ENCODE data around the gene PWP2. TPM values are rescaled to one million over a fixed set of nuclear protein-coding genes. Genes with fewer than 3 reads are reported as not detected.

The PWP2 gene
- total RNA-seq, 2 donors from 2014 or later = 10.9 to 13.0 TPM

- no peak for TF ChIP-seq CTCF (IDR thresholded peaks at IDR 0.05)
- peaks cover 0 to 6% of the 10 kb centered on the region in 2 donors for H3K4me1 ChIP-seq (ENCODE audit: control insufficient read depth in 1 of 2, low read depth in 2 of 2)
- H3K9me3 ChIP-seq = no peaks in the 10 kb centered on the region
- H3K4me3 ChIP-seq = no peak overlapping the region
- no peaks in the 10 kb centered on the region for H3K27me3 ChIP-seq (replicated peaks; ENCODE audit: insufficient read depth)
- ATAC-seq (ENCODE audit: insufficient number of reproducible peaks, low FRiP score, low read depth) = no peak
- peaks cover 47% of the 10 kb centered on the region for H3K36me3 ChIP-seq
- no peak for DNase-seq (ENCODE audit: low spot score)
- no peak overlapping the region for H3K27ac ChIP-seq
These were observed 18.8 kb upstream of the PWP2 start for GRCh38 chr21:44088401-44088780.

DNA sequence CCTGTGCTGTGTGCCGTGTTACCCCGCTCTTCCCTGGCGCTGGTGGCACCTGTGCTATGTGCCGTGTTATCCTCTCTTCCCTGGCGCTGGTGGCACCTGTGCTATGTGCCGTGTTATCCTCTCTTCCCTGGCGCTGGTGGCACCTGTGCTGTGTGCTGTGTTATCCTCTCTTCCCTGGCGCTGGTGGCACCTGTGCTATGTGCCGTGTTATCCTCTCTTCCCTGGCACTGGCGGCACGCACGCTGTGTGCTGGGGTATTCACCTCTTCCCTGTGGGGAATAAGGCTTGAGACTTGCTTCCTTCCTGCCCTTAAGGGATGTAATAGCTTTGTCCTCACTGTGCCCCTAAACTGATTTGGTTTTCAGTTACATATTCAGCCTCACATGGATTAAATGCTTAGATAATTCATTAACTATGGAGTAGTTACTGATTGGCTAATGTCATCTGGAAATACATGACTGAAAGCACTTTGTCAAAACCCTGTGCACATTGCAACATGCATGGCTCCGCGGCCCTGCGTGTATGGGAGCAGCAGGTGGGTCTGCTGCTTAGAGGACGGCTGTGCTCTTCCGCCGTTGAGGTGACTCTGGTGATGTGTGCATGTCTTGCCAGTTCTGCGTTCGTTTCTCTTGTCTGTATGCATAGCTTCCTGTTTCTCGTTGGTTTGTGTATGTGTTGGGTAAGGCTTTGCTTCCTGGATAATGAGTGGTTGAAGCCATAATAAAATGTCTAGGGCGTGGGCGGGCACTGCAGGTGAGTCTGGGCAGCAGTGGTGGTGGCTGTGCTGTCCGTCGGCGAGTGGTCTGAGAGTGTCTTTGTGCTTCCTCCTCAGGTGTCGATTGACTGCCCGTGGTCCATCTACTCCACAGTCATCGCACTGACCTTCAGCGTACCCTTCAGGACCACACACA, 17.9 kb upstream of the PWP2 start:
- Histone ChIP-seq H3K4me1 (ENCODE audit: control insufficient read depth in 1 of 2, low read depth in 2 of 2) (peaks cover 0 to 6% of the 10 kb centered on the region in 2 donors), H3K27ac (no peak overlapping the region), H3K27me3 (replicated peaks; ENCODE audit: insufficient read depth) (no peaks in the 10 kb centered on the region), H3K9me3 (no peaks in the 10 kb centered on the region), H3K4me3 (no peak overlapping the region), H3K36me3 (peaks cover 54% of the 10 kb centered on the region)
- TF ChIP-seq CTCF (IDR thresholded peaks at IDR 0.05) = no peak
- DNase-seq (ENCODE audit: low spot score) = no peak
- ATAC-seq (ENCODE audit: insufficient number of reproducible peaks, low FRiP score, low read depth) = no peak

- peaks cover 56% of the 10 kb centered on the region for H3K36me3 ChIP-seq
- no peak for DNase-seq (ENCODE audit: low spot score)
These were observed 16.9 kb upstream of the PWP2 start for GRCh38 chr21:44090325-44090724.

GRCh38 chr21:44092211-44092610, 15.0 kb upstream of the PWP2 start:
- Histone ChIP-seq H3K9me3 (no peaks in the 10 kb centered on the region), H3K27me3 (replicated peaks; ENCODE audit: insufficient read depth) (no peaks in the 10 kb centered on the region), H3K4me1 (ENCODE audit: control insufficient read depth in 1 of 2, low read depth in 2 of 2) (no peaks in the 10 kb centered on the region), H3K4me3 (no peak overlapping the region), H3K36me3 (peaks cover 50% of the 10 kb centered on the region), H3K27ac (no peak overlapping the region)
- no peak for DNase-seq (ENCODE audit: low spot score)
- ATAC-seq (ENCODE audit: insufficient number of reproducible peaks, low FRiP score, low read depth) = no peak
- no peak for TF ChIP-seq CTCF (IDR thresholded peaks at IDR 0.05)

More at GRCh38 chr21:44090325-44090724, 16.9 kb upstream of the PWP2 start:
- ATAC-seq (ENCODE audit: insufficient number of reproducible peaks, low FRiP score, low read depth) = no peak
- Histone ChIP-seq H3K27ac (no peak overlapping the region), H3K4me1 (ENCODE audit: control insufficient read depth in 1 of 2, low read depth in 2 of 2) (no peaks in the 10 kb centered on the region), H3K27me3 (replicated peaks; ENCODE audit: insufficient read depth) (no peaks in the 10 kb centered on the region), H3K4me3 (no peak overlapping the region), H3K9me3 (no peaks in the 10 kb centered on the region)
- no peak for TF ChIP-seq CTCF (IDR thresholded peaks at IDR 0.05)

GRCh38 chr21:44093761-44094160, 13.4 kb upstream of the PWP2 start:
- no peaks in the 10 kb centered on the region for H3K9me3 ChIP-seq
- no peaks in the 10 kb centered on the region for H3K4me1 ChIP-seq (ENCODE audit: control insufficient read depth in 1 of 2, low read depth in 2 of 2)
- DNase-seq (ENCODE audit: low spot score) (no peak), ATAC-seq (ENCODE audit: insufficient number of reproducible peaks, low FRiP score, low read depth) (no peak)
- TF ChIP-seq CTCF (IDR thresholded peaks at IDR 0.05) = no peak
- H3K27me3 ChIP-seq (replicated peaks; ENCODE audit: insufficient read depth) = no peaks in the 10 kb centered on the region
- H3K4me3 ChIP-seq = no peak overlapping the region
- H3K36me3 ChIP-seq = peaks cover 37% of the 10 kb centered on the region
- H3K27ac ChIP-seq = no peak overlapping the region
